Inflammatory macrophage treated with lipopolysaccharide for 4 hours (primary cell): Measurements from ENCODE around the gene GARIN5A.
A peak's percentile ranks its signal among the peaks of the same experiment; 100 is the strongest.

Experiments
- DNase-seq: peaks from one replicate; pipeline ENCODE4 v3.0.0-alpha.2; 2020

Gene GARIN5A

DNA sequence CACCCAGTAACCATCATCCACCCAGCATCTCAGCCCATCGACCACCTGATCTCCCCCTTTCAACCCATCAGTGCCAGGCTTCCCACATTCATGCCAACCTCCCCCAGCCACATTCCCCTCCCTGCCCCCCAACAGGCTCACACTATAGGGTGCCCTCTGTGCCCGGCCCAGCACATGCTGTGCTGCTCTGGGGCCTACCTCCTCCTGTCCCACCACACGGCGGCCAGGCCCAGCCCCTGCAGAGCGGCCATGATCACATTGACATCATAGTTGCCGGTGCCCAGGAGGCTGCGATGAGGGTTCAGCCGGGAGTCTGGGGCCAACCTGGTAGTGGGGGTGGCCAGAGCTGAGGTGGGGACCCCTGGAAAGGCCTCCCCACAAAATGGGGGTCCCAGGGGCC is 30.7 kb upstream of the GARIN5A start:
- DNase-seq, result no peak

DNA sequence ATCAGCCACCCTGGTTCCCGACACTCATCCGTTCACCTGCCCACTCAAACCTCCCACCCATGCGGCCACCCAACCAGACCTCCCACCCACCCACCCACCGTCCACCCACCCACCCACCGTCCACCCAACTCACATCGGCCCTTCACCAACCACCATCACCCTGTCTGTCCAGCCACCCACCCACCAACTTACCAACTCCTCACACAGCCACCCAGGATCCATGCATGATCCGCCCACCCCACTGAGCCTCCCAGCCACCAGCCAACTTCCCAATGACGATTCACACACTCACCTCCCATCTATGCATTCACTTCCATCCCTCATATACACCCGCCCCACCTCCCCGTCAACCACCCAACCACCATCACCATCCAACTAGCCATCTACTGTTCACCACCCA is 30.1 kb upstream of the GARIN5A start:
- no peak for DNase-seq

DNA sequence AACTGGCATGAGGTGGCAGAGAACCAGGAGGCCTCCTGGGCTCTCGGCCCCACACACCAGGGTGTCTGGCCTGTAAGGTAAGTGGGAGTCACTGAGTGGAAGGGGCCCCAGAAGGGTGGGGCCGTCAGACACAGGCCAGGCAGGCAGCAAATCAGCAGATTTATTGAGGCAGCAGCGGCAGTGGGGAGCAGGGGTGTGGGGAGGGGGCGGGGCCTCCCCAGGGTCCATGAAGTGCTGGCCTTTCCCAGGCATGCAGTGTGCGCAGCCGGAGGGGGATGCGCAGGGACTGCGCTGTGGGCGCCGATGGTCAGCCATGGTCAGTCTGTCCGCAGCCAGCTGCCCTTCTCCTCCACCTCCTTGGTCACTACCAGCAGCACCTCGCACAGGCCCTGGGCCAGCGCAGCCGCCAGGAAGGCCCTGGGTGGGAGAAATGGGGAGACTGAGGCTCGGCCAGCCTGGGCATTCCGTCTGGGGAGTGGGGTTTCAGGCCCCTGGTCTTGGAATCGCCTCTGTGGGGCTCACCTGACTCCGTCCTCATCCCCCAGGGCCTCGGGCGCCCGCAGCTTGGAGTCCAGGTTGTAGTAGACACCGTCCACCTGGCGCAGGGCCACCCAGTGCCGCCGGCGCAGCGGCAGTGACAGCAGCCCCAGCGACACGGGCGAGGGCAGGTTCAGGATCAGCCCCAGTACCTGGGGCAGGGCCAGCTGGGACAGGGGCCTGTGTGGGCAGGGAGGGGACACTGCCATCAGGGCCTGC is 29.4 kb upstream of the GARIN5A start:
- DNase-seq, result no peak

DNA sequence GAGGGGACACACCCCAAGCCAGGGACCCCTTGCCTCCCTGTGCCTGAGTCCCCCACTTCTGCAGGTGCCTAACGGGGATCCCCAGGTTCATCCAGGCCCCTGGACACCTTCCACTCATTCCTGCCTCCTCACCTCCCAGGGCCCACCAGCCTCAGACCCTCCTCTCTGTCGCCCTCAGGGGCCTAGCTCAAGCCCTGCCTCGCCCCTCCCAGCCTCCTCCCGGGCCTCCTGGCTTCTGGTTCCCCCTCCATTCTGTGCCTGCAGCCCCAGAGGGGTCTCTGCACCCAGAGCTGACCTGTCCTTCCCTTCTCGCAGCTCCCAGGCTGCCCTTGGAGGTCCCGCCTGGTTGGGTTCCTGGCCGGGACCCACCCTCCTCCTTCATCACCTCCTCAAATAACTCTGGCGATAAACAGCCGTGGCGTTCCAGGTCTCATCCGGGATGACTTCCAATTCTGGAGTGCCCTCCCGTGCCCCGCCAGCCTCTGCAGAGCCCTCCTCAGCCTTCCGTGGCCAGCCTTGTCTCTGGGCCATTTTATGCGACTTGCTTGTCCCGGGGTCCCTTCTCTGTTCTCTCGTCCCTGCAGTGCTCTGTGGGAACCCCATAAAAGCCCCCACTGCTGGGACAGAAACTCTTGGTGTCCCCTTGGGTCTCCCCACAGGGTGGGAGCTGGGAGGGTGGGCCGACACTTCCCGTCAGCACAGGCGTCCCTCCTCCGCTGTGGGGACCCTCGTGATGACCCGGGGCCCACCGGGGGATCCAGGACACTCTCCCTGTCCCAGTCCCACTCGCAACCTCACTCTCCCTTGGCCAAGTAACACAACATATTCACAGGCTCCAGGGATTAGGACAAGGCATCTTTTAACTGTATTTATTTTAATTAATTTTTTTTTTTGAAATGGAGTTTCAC is 25.2 kb upstream of the GARIN5A start:
- DNase-seq, result no peak

DNA sequence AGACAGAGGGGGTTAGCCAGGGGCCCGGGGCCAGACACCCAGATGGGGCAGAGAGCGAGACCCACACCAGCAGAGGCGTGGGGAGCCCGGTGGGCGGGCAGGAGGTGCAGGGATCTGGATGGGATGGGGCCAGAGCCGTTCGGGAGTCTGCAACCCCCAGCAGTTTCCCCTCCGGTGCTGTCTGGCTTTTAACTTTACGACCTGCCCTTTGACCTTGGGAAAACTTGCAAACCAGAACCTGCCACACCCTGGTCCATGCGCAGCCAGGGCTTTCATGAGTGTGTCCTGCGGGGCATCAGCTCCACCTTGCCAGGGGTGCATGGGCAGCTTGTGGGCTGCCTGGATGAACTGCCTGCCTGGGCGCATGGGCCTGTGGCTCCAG is 24.5 kb upstream of the GARIN5A start:
- no peak for DNase-seq

DNA sequence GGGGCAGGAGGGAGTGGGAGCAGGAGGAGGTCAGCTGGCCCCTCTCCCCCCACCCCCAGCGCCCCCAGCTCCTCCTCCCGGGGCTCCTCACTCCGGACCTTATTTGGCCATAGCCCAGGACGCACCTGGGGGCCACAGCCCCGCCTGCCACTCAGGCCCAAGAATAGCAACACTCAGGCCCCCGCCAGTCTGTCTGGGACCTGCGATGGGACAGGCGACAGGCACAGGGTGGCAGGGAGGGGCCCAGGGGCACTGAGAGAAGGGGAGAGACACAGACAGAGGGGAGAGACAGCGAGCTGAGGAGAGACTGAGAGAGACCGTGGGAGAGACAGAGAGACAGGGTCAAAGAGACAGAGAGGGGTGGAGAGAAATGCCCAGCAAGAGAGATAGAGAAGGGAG is 24.1 kb upstream of the GARIN5A start:
- DNase-seq, result no peak

DNA sequence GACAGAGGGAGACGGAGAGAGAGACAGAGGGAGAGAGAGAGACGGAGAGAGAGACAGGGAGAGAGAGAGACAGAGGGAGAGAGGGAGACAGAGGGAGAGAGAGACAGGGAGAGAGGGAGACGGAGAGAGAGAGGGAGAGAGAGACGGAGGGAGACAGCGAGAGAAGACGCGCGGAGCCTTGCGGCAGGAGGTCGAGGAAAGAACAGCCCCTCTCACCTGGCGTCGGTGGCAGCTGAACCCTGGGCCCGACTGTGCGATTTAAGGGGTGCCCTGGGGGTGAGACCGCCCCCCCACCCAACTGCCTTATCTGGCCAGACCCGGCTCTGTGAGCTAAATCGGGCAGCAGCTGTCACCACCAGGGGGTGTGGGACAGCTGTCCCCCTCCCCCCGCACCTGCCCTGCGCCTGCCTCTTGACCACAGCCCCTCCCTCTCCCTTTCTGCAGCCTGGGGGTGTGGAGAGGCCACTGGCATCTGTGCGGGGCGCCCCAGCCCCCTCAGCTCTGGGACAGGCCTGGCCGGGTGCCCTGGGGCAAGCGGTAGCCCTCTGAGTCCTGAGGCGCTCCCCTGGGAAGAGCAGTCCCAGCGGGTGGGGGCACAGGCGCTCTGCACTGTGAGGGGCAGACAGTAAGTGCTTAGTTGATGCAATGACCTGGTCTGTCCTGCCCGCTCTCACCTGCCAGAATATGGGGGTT is 23.6 kb upstream of the GARIN5A start:
- DNase-seq, result no peak

DNA sequence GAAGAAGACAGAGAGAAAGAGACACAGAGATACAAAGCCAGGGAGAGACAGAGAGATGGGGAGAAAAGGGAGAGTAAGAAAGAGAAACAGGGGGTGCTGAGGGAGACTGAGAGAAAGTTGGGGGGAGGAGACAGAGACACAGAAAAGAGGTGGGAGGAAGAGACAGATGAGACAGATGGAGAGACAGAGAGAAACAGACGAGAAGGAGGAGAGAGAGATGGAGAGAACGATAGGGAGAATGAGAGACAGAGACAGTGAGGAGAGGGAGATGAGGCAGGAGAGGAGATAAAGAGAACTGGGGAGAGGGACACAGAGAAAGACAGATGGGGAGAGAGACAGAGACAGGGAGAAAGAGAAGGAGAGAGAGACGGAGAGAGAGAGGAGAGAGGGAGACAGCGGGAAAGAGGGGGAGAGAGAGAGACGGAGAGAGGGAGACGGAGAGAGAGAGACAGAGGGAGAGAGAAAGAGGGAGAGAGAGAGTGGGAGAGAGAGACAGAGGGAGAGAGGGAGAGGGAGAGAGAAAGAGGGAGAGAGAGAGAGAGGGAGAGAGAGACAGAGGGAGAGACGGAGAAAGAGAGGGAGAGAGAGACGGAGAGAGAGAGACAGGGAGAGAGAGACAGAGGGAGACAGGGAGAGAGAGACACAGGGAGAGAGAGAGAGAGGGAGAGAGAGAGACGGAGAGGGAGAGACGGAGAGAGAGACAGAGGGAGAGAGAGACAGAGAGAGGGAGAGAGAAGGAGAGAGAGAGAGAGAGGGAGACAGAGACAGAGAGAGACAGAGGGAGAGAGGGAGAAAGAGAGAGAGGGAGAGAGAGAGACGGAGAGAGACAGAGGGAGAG is 21.8 kb upstream of the GARIN5A start:
- DNase-seq, result no peak

DNA sequence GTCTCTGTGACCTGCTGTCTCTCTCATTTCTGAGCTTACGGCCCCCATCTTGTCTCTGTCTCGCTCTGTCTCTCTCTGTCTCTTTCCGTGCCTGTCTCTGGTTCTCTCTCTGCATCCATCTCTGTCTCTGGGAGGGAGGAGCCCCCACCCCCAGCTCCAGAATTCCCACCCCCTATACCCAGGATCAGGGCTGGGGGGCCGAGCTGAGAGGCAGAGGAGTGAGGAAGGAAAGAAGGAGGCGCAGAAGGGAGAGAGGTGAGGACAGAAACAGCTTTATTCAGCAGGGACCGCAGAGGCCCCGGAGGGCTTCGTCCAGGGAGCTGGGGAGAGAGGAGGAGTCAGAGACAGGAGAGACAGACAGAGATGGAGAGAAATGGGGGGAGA is 20.4 kb upstream of the GARIN5A start:
- DNase-seq, result no peak

DNA sequence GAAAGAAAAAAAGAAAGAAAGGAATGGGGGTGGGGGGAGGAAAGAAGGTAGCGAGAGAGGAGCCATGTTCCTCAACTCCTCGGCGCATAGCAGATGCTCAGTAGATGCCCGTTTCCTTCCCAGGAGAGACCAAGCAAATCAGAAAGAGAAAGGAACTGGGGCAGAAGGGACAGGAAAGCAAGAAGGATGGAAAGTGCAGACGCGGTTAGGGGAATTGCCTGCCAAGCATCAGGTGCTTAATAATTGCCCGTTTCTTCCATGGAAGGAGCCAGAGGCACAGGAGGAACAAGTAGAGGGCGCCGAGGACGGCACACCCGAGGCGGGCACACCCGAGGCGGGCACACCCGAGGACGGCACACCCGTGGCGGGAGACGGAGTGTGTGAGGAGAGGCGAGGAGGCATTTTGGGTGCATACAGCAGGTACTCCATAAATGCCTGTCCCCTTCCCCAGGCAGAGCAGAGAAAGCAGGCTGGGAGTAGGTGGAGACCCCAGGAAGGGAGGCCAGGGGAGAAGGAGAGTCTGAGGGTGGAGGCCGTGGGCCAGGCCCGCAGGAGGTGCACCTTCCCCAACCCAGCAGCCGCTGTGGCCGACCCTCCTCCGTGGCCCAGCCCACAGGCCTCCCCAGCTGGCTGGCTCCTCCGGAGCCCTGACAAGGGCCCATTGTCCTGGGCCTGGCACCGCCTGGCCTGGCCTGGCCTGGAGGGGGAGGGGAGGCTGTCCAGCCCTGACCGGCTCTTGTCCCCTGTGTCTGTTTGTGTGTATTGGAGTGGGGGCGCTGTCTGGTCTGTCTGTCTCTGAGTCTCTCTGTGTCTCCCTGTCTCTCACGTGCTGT is 19.8 kb upstream of the GARIN5A start:
- no peak for DNase-seq

DNA sequence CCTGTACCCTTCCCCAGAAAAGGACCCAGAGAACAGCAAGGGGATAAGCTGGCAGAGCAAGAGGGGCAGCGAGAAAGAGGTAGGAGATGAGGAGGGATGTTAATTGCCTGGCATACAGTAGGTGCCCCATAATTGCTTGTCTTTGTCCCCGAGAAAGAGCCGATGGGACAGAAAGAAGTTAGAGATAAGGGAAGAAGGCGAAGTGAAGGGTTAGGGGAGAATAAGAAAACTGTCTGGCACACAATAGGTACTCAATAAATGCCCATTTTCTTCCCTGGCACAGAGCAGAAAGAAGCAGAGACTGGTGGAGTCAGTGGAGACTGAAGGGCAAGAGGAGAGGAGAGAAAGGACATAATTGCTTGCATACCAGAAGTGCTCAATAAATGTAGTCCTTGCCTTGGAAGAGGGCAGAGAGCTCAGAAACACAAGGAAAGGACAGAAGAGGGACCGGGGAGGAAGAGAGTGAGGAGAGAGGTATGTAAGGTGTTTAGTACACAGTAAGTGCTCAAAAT is 18.4 kb upstream of the GARIN5A start:
- no peak for DNase-seq

DNA sequence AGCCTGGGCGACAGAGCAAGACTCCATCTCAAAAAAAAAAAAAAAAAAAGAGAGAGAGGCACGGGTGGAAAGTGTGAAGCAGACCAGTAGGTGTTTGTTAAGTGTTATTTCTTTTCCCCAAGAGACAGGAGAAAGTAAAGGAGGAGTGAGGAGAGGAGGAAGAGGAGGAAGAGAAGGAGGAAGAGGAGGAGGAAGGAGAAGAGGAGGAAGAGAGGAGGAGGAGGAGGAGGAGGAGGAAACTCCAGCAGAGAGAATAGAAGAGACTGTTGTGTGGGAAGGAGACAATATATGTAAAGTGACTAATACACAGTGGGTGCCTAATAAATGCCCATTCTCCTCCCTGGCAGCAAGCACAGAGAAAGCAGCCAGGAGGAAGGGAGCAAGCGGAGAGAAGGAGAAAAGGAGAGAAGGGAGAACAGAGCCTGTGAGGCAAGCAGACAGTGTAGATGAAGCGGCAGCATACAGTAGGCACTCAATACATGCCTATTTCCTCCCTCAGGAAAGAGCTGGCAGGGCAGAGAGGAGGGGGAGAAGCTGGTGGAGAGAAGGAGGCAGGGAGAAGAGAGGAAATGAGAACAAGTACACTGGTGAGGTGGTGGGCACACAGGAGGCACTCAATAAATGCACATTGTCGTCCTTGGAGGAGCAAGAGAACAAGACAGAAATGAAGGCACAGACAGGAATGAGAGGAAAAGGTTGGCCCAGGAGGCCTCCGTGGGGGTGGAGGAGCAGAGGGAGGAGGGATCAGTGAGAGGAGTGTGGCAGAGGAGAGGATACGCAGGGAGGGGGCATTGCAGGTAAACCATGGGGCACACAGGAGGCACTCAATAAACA is 17.8 kb upstream of the GARIN5A start:
- DNase-seq, result no peak

DNA sequence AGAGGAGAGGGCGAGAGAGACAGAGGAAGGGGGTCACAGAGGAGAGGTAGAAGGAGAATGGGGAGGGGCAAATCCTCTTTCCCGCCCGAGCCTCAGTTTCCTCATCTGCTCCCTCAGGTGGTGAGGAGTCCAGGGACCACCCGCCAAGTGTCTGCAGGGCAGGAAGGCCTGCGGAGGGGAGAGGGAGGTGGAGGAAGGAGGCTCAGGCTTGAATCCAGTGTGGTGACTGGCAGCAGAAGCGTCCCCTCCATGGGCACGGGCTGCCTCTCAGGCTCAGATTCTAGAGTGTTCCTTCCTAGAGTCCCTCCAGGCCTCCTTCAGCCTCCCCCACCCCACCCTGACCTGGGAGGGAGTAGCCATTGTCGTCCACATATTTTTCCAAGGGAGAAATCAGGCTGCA is 16.5 kb upstream of the GARIN5A start:
- DNase-seq, result no peak

DNA sequence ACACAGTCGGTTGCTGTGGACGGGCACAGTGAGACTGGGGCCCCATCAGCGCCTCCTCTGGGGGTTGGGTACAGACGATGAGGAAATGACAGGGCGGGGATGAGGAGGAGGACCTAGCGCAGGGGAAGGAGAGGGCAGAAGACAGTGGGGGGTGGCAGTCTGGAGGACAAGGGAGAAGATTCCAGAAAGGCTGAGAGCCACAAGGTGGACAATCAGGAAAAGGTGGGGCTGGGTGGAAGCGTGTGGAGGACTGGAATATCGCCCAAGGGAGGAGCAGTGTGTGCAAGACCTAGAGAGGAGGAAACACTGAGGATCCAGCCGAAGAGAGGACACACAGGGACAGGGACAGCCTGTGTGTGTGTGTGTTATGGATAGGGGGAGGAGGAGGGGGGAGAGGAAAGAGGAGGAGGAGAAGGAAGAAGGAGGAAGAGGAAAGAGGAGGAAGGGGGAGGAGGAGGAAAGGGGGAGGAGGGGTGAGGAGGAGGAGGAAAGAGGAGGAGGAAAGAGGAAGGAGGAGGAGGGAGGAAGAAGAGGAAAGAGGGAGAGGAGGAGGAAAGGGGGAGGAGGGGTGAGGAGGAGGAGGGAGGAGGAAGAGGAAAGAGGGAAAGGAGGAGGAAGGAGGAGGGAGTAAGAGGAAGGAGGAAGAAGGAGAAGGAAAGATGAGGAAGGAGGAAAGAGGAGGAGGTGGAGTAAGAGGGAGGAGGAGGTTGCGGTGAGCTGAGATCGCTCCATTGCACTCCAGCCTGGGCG is 15.8 kb upstream of the GARIN5A start:
- DNase-seq, result no peak

DNA sequence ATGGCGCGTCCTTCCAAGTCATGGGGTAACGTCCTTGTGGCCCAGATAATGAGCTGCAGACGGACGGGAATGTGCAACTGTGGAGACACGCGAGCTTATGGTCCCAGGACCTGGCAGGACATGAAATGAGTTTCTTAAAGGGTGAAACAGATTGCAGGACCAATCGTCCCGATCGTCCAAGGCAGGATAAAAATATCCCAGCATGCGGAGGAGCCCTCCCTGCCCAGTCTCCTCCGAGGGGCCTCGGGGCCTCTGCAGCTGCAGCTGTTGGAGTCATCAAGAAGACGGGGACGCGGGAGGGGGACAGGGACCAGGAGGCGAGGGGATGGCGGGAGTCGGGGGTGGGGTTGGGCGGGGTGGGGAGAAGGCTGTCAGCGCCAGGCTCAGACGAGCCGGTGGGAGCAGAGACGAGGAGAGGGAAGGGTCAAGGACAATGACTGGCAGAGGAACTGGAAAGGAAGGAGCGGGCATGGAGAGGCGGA is 14.4 kb upstream of the GARIN5A start:
- DNase-seq, result no peak

DNA sequence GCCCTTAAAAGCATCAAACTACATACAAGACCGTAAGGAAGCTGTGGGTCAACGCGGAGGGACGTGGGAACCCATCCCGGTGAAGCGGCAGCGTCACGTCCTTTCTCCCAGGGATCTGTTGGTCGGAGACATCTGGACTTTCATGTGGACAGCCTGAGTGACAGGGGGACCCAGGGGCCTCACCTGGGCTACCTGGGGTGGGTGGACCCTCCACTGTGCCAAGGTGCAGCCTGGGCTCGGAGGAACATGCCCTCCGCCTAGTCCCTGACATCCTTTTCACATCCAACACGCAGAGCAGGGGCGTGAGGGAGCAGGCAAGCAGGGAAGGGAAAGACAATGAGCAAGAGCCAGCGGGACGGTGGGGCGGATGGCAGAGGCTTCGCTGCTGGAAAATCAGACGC is 13.8 kb upstream of the GARIN5A start:
- no peak for DNase-seq

DNA sequence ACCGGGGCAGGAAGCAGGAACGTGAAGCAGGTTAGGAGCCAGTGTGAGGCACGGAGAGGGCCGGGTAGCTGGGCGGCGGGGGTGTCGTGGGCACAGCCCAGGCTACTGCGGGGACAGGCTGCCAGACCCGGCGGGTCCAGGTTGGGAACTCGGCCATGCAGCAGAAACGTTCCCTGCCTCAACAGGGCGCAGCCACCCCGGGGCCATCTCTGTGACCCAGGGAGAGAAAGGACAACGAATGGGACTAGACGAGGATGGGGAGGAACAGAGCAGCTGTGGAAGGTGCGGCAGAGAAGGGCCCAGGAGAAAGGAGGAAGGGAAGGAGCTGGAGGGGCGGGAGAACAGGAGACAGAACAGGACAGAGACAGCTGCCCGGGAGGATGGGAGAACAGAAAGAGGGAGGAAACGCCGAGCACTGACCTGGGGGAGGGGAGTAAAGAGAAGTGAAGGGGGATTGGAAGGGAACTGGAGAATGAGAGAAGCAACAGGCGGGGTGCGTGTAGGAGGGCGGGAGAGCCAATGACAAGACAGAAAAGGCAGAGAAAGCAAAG is 12.9 kb upstream of the GARIN5A start:
- peak; percentile 28 for DNase-seq

DNA sequence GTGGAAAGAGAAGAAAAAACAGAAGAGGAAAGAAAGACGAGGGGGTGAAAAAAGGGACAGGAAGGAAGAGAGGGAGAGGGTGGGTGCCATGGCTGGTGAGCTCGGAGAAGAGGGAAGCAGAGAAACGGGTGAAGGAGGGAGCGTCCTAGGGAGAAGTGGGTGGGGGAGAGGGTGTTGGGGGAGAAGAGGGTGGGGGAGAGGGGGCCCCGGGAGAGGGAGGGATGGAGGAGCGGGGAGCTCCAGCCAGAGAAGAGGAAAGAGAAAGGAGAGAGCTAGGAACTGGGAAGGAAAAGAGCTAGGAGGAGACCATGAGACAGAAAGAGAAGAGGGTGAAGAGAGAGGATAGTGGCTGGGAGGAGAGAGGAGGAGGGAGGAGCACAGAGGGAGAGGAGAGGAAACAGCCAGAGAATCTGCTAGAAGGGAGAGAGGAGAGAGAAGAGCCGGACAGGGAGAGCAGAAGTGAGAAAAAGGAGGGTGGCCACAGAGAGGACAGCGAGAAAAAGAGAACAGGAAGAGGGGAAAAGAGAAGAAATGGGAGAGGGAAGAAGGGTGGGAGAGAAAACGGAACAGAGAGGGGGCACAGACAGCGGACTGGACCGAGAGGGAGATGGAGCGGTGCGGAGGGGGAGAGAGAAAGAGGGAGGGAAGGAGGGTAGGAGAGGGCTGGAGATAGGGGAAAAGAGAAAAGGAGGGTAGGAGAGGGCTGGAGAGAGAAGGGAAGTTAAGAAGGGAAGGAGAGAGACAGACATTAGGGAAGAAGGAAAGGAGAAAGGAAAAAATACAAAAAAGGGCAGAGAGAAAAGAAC is 11.9 kb upstream of the GARIN5A start:
- DNase-seq, result peak; percentile 43
